Stomach (tissue), 4 donors: ENCODE data around the gene MYO1E.

Source experiments
- CTCF ChIP-seq, 7 experiments: fragments of 450-650 bp in 4 of 7; fragments of 200-600 bp in 3 of 7; sonication (generic) in 3 of 7; IDR thresholded peaks; one replicate each; pipeline ENCODE4 v1.5.1; 2016 to 2019; ENCODE audit warnings: antibody characterized with exemption in 7 of 7, control low read depth in 2 of 7, mild to moderate bottlenecking in 1 of 7
- POLR2AphosphoS5 ChIP-seq, 3 donors: sonication (generic); formaldehyde crosslinking; IDR thresholded peaks; one replicate each; pipeline ENCODE4 v1.6.1; 2016; ENCODE audit warnings: antibody characterized with exemption in 3 of 3

DNA sequence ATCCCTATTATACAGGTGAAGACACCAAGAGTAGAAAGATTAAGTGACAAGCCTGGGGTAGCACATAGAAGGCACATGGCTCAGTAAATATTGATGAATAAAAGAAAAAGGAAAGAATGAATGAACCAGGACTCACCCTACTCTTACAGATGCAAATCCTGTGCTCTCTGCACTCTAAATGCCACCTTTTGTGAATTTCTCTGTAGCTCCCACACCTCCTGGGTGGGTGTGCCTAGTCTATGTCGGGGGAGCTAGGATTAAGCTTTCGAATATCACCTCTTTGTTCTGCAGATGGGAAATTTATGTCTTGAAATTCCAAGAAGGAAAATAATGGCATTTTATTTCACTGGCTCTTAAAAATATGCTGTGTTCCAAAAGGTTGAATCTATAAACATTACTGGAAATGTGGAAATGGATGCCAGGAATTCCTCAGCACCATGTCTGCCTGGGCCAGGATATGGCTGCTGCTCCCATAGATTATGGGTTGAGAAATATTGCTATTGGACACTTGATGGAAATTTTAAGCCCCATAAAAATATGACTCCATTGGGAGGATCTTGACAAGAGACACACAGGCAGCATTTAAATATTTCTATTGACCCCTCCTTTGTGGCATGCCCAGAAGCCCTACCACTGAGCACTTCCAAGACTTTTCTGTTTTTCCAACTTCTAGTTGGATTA is 224.4 kb downstream of the MYO1E start:
- TF ChIP-seq CTCF (IDR thresholded peaks at IDR 0.05) (no peak), POLR2AphosphoS5 (IDR thresholded peaks at IDR 0.05) (no peak)
